Esophagus (tissue), 2 donors: Measurements from ENCODE around the gene PRSS58. TPM values are rescaled to one million over a fixed set of nuclear protein-coding genes. Genes with fewer than 3 reads are reported as not detected.

ENCODE experiments used
- H3K27ac ChIP-seq, 2 donors: one replicate each; pipeline ENCODE4 v1.5.1; 2013; ENCODE audit warnings: low read depth in 2 of 2, mild to moderate bottlenecking in 2 of 2, inconsistent platforms in 1 of 2, low read length in 1 of 2, moderate library complexity in 1 of 2
- H3K27me3 ChIP-seq, 2 donors: one replicate each; pipeline ENCODE4 v1.6.1; 2013; ENCODE audit warnings: low read length in 2 of 2, control low read depth in 1 of 2, mild to moderate bottlenecking in 1 of 2; ENCODE audit not compliant: insufficient read depth in 2 of 2, control insufficient read depth in 1 of 2
- H3K36me3 ChIP-seq, 2 donors: one replicate each; pipeline ENCODE4 v1.6.1; 2013; ENCODE audit warnings: low read length in 1 of 2; ENCODE audit not compliant: control insufficient read depth in 2 of 2, insufficient read depth in 2 of 2
- H3K4me1 ChIP-seq, 2 donors: one replicate each; pipeline ENCODE4 v1.6.1; 2013; ENCODE audit warnings: low read length in 1 of 2; ENCODE audit not compliant: control insufficient read depth in 2 of 2, insufficient read depth in 2 of 2
- H3K4me3 ChIP-seq, 2 donors: one replicate each; pipeline ENCODE4 v1.5.1; 2013; ENCODE audit warnings: low read length in 2 of 2, mild to moderate bottlenecking in 2 of 2, low read depth in 1 of 2, moderate library complexity in 1 of 2
- H3K9me3 ChIP-seq, 2 donors: one replicate each; pipeline ENCODE4 v1.6.1; 2013; ENCODE audit warnings: mild to moderate bottlenecking in 2 of 2, low read depth in 1 of 2, low read length in 1 of 2, moderate library complexity in 1 of 2; ENCODE audit not compliant: control insufficient read depth in 2 of 2, insufficient read depth in 1 of 2
- WGBS, 2 donors: extraction: QIAGEN DNeasy Blood & Tissue Kit; methylation state at CpG; one replicate each; pipeline ENCODE4 v1.1.7; 2013; 5-methylcytosine and 5-hydroxymethylcytosine counted together
- polyA plus RNA-seq, 2 donors: library from polyadenylated mRNA; stranded (reverse); fragments of 200-250 nt; gene quantifications; one replicate each; pipeline ENCODE4 v1.2.3, GENCODE V29; 2013
- donor health status: healthy with polysubstance abuse.
- donor health status: Bipolar disorder and iron deficiency.

Gene PRSS58
- polyA plus RNA-seq, 2 donors = not detected

GRCh38 chr7:142280263-142280662 is 22.4 kb upstream of the PRSS58 start:
- 49 to 57% methylated on average over 3 of the region's 3 CpGs for WGBS, 2 donors
- H3K4me3 ChIP-seq = no peak overlapping the region
- no peaks in the 10 kb centered on the region for H3K9me3 ChIP-seq
- H3K36me3 ChIP-seq = no peaks in the 10 kb centered on the region
- H3K4me1 ChIP-seq = no peaks in the 10 kb centered on the region
- H3K27me3 ChIP-seq = no peaks in the 10 kb centered on the region
- H3K27ac ChIP-seq = no peak overlapping the region

- no peak overlapping the region for H3K27ac ChIP-seq
- 67 to 93% methylated on average over 1 of the region's 1 CpG for WGBS, 2 donors
- H3K27me3 ChIP-seq = no peaks in the 10 kb centered on the region
- H3K4me3 ChIP-seq = no peak overlapping the region
- no peaks in the 10 kb centered on the region for H3K36me3 ChIP-seq
- H3K9me3 ChIP-seq = peaks cover 0 to under 1% of the 10 kb centered on the region in 2 donors
- no peaks in the 10 kb centered on the region for H3K4me1 ChIP-seq
Observed at GRCh38 chr7:142279601-142280000, 21.7 kb upstream of the PRSS58 start.

- no peaks in the 10 kb centered on the region for H3K4me1 ChIP-seq
Observed at GRCh38 chr7:142275028-142275427, 17.2 kb upstream of the PRSS58 start.

GRCh38 chr7:142272841-142273240 is 15.0 kb upstream of the PRSS58 start:
- 72 to 83% methylated on average over 2 of the region's 2 CpGs for WGBS, 2 donors
- H3K36me3 ChIP-seq = no peaks in the 10 kb centered on the region
- no peak overlapping the region for H3K4me3 ChIP-seq
- H3K27me3 ChIP-seq = no peaks in the 10 kb centered on the region
- no peaks in the 10 kb centered on the region for H3K4me1 ChIP-seq
- peaks cover 0 to 4% of the 10 kb centered on the region in 2 donors for H3K9me3 ChIP-seq
- no peak overlapping the region for H3K27ac ChIP-seq

More at GRCh38 chr7:142275028-142275427, 17.2 kb upstream of the PRSS58 start:
- 76 to 77% methylated on average over 3 of the region's 3 CpGs for WGBS, 2 donors
- H3K36me3 ChIP-seq = no peaks in the 10 kb centered on the region
- no peak overlapping the region for H3K27ac ChIP-seq
- H3K4me3 ChIP-seq = no peak overlapping the region
- no peaks in the 10 kb centered on the region for H3K27me3 ChIP-seq
- peaks cover 0 to 4% of the 10 kb centered on the region in 2 donors for H3K9me3 ChIP-seq

- Histone ChIP-seq H3K36me3 (no peaks in the 10 kb centered on the region), H3K4me1 (no peaks in the 10 kb centered on the region), H3K9me3 (no peaks in the 10 kb centered on the region), H3K27me3 (no peaks in the 10 kb centered on the region), H3K27ac (no peak overlapping the region), H3K4me3 (no peak overlapping the region)
- 71 to 74% methylated on average over 8 of the region's 8 CpGs for WGBS, 2 donors
Observed at GRCh38 chr7:142263598-142264380, 5.9 kb upstream of the PRSS58 start.

- WGBS, 2 donors = 72 to 79% methylated on average over 2 of the region's 2 CpGs
- Histone ChIP-seq H3K27me3 (no peaks in the 10 kb centered on the region), H3K9me3 (peaks cover 0 to 5% of the 10 kb centered on the region in 2 donors), H3K27ac (no peak overlapping the region), H3K36me3 (no peaks in the 10 kb centered on the region), H3K4me3 (no peak overlapping the region), H3K4me1 (no peaks in the 10 kb centered on the region)
Observed at GRCh38 chr7:142250705-142251104, 7.2 kb downstream of the PRSS58 start.

- Histone ChIP-seq H3K4me3 (no peak overlapping the region), H3K27me3 (no peaks in the 10 kb centered on the region), H3K9me3 (peaks cover 0 to 6% of the 10 kb centered on the region in 2 donors), H3K36me3 (no peaks in the 10 kb centered on the region), H3K4me1 (no peaks in the 10 kb centered on the region), H3K27ac (no peak overlapping the region)
Observed at GRCh38 chr7:142249918-142250317, 7.9 kb downstream of the PRSS58 start.

- H3K27me3 ChIP-seq = no peaks in the 10 kb centered on the region
- H3K9me3 ChIP-seq = peaks cover 0 to 12% of the 10 kb centered on the region in 2 donors
- 55 to 58% methylated on average over 7 of the region's 7 CpGs for WGBS, 2 donors
- no peaks in the 10 kb centered on the region for H3K4me1 ChIP-seq
- no peak overlapping the region for H3K4me3 ChIP-seq
- no peaks in the 10 kb centered on the region for H3K36me3 ChIP-seq
- no peak overlapping the region for H3K27ac ChIP-seq
Observed at GRCh38 chr7:142248166-142249160, 9.4 kb downstream of the PRSS58 start.

- 83 to 85% methylated on average over 10 of the region's 10 CpGs for WGBS, 2 donors
- Histone ChIP-seq H3K9me3 (peaks cover 0 to 12% of the 10 kb centered on the region in 2 donors), H3K4me3 (no peak overlapping the region), H3K4me1 (no peaks in the 10 kb centered on the region), H3K27ac (no peak overlapping the region), H3K36me3 (no peaks in the 10 kb centered on the region), H3K27me3 (no peaks in the 10 kb centered on the region)
Observed at GRCh38 chr7:142243823-142244222, 14.0 kb downstream of the PRSS58 start.
